ENCODE data around the gene CIBAR2.
"Not testable (repeated sequence)": the region's sequence is repeated elsewhere in the genome, so short reads cannot be mapped to it uniquely, and the experiment has no call there.

The CIBAR2 gene

GRCh38 chr16:85128079-85128837 is 16.0 kb upstream of the CIBAR2 start:
- no peak for DNase-seq (ENCODE audit: low spot score)

- DNase-seq (ENCODE audit: low spot score) = no peak
Measured at GRCh38 chr16:85127379-85127723, 15.1 kb upstream of the CIBAR2 start.

GRCh38 chr16:85126705-85127378 is 14.6 kb upstream of the CIBAR2 start:
- peak; percentile 86 for DNase-seq (ENCODE audit: low spot score)

GRCh38 chr16:85126394-85126704 is 14.1 kb upstream of the CIBAR2 start:
- no peak for DNase-seq (ENCODE audit: low spot score)

GRCh38 chr16:85125570-85126393 is 13.5 kb upstream of the CIBAR2 start:
- DNase-seq (ENCODE audit: low spot score) = no peak

GRCh38 chr16:85124636-85125346 is 12.5 kb upstream of the CIBAR2 start:
- no peak for DNase-seq (ENCODE audit: low spot score)

GRCh38 chr16:85123891-85124635 is 11.8 kb upstream of the CIBAR2 start:
- DNase-seq (ENCODE audit: low spot score) = no peak

- DNase-seq (ENCODE audit: low spot score) = not testable (repeated sequence)
Measured at GRCh38 chr16:85123441-85123840, 11.2 kb upstream of the CIBAR2 start.

GRCh38 chr16:85120006-85120340 is 7.7 kb upstream of the CIBAR2 start:
- DNase-seq (ENCODE audit: low spot score) = no peak

GRCh38 chr16:85117418-85117817 is 5.1 kb upstream of the CIBAR2 start:
- DNase-seq (ENCODE audit: low spot score) = no peak

- peak; percentile 91 for DNase-seq (ENCODE audit: low spot score)
Measured at GRCh38 chr16:85114909-85115567, 2.8 kb upstream of the CIBAR2 start.

GRCh38 chr16:85113913-85114312 is 1.6 kb upstream of the CIBAR2 start:
- no peak for DNase-seq (ENCODE audit: low spot score)

- no peak for DNase-seq (ENCODE audit: low spot score)
Measured at GRCh38 chr16:85113168-85113733, 979 bp upstream of the CIBAR2 start.

- no peak for DNase-seq (ENCODE audit: low spot score)
Measured at GRCh38 chr16:85111184-85111583, 1.1 kb downstream of the CIBAR2 start.

- DNase-seq (ENCODE audit: low spot score) = no peak
Measured at GRCh38 chr16:85110105-85110504, 2.2 kb downstream of the CIBAR2 start.

- no peak for DNase-seq (ENCODE audit: low spot score)
Measured at GRCh38 chr16:85107532-85107931, 4.7 kb downstream of the CIBAR2 start.

- DNase-seq (ENCODE audit: low spot score) = no peak
Measured at GRCh38 chr16:85107083-85107482, 5.2 kb downstream of the CIBAR2 start.

- no peak for DNase-seq (ENCODE audit: low spot score)
Measured at GRCh38 chr16:85105475-85105874, 6.8 kb downstream of the CIBAR2 start.

GRCh38 chr16:85104821-85105391 is 7.4 kb downstream of the CIBAR2 start:
- DNase-seq (ENCODE audit: low spot score) = no peak

GRCh38 chr16:85104147-85104546 is 8.1 kb downstream of the CIBAR2 start:
- no peak for DNase-seq (ENCODE audit: low spot score)

All from left forelimb (tissue), 1 donor.